Measurements from ENCODE around the gene DOCK9. TPM values are rescaled to one million over a fixed set of nuclear protein-coding genes. Genes with fewer than 3 reads are reported as not detected.

Gene DOCK9
- total and polyA plus RNA-seq, 2 donors (not counting 3 experiments of a cell fraction or from before 2014, with no cell fraction given): 147 to 323 TPM

GRCh38 chr13:99002172-99002710 is 24.4 kb upstream of the DOCK9 start:
- FAIRE-seq: no peak

More at GRCh38 chr13:99002172-99002710, 24.4 kb upstream of the DOCK9 start:
- no peak for DNase-seq (ENCODE audit: low read depth, low spot score)
- H3K36me3 ChIP-seq (ENCODE audit: control insufficient read depth in 2 of 2, extremely low read depth in 1 of 2, insufficient read depth in 2 of 2, low read length in 2 of 2): no peaks in the 10 kb centered on the region
- H3K4me1 ChIP-seq (ENCODE audit: control insufficient read depth, extremely low read depth, insufficient read depth, low read length): peaks cover 43% of the 10 kb centered on the region
- H3K27ac ChIP-seq (ENCODE audit: insufficient read depth, low read depth, low read length): no peak overlapping the region
- H3K9ac ChIP-seq (replicated peaks; ENCODE audit: extremely low read depth, insufficient read depth, low read length): no peak overlapping the region
- H2AFZ ChIP-seq (ENCODE audit: low read depth, low read length): no peak overlapping the region
- no peaks in the 10 kb centered on the region for H3K9me1 ChIP-seq (replicated peaks; ENCODE audit: control insufficient read depth, extremely low read depth, insufficient read depth, low read length)
- no peaks in the 10 kb centered on the region for H3K9me3 ChIP-seq (replicated peaks; ENCODE audit: control insufficient read depth, insufficient read depth, low read length)
- intact Hi-C loops (cut with micrococcal nuclease): no loop called here
- no peaks in the 10 kb centered on the region for H4K20me1 ChIP-seq (replicated peaks; ENCODE audit: control insufficient read depth, extremely low read depth, insufficient read depth, low read length)
- ChIA-PET CTCF (interaction anchor here (0.7 to 1.5 kb wide), 4 partner anchors 16 to 159 kb away, joined by 3 read pairs; no protein-coding TSS in a partner anchor), POLR2A (no interaction called here)
- TF ChIP-seq MYC (IDR thresholded peaks at IDR 0.05; ENCODE audit: low read depth, low read length) (no peak), FOS (IDR thresholded peaks at IDR 0.05; ENCODE audit: borderline replicate concordance, insufficient read depth, low read length) (no peak), JUN (IDR thresholded peaks at IDR 0.05; ENCODE audit: borderline replicate concordance, insufficient read depth, insufficient read length, low read depth) (no peak), EZH2 (IDR thresholded peaks at IDR 0.05; ENCODE audit: borderline replicate concordance, low read depth, low read length, severe bottlenecking) (no peak), GATA2 (IDR thresholded peaks at IDR 0.05; ENCODE audit: insufficient read depth, insufficient read length, low read depth, low read length) (no peak), CTCF (IDR thresholded peaks at IDR 0.05; ENCODE audit: extremely low read depth in 1 of 2, insufficient read depth in 1 of 2, low read depth in 1 of 2, low read length in 2 of 2) (no peak), POLR2AphosphoS5 (IDR thresholded peaks at IDR 0.05; ENCODE audit: insufficient read depth, low read depth, low read length) (no peak), POLR2A (IDR thresholded peaks at IDR 0.05; ENCODE audit: low read depth, low read length) (no peak)
- TF ChIP-seq, protein P1, sequence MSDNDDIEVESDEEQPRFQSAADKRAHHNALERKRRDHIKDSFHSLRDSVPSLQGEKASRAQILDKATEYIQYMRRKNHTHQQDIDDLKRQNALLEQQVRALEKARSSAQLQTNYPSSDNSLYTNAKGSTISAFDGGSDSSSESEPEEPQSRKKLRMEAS (IDR thresholded peaks at IDR 0.05; ENCODE audit: insufficient read depth, insufficient read length): no peak
- no peaks in the 10 kb centered on the region for H3K79me2 ChIP-seq (ENCODE audit: control insufficient read depth, insufficient read depth, low read length)
- H3K4me2 ChIP-seq (ENCODE audit: insufficient read depth, low read length): no peak overlapping the region
- BruUV-seq (replicated peaks): no TSS peak
- H3K27me3 ChIP-seq (ENCODE audit: control insufficient read depth in 2 of 2, insufficient read depth in 2 of 2, low read length in 2 of 2): no peaks in the 10 kb centered on the region
- H3K4me3 ChIP-seq (replicated peaks in 1 of 3; ENCODE audit: insufficient read depth in 1 of 3, low read depth in 1 of 3, low read length in 3 of 3): no peak overlapping the region
- dilution Hi-C loops (cut with MboI; ENCODE audit: extremely low pct_ligation_motif_present, low sequenced_read_pairs): no loop called here

Data from endothelial cell of umbilical vein (primary cell).